B cell (primary cell): ENCODE measurements around the gene NMB. TPM values are rescaled to one million over a fixed set of nuclear protein-coding genes. Genes with fewer than 3 reads are reported as not detected.

Experiments used
- ATAC-seq: fragments of 200-7000 bp; cut with Tn5 transposase; one replicate; pipeline ENCODE4 v1.10.0; 2021; ENCODE audit warnings: low read depth, mild to moderate bottlenecking, moderate number of reproducible peaks, moderate library complexity
- CTCF ChIA-PET: fragments of 350-600 bp; sonication (Branson Sonifier 250); formaldehyde crosslinking; loops from one replicate; lab custom pipeline; 2021; ENCODE audit warnings: antibody characterized with exemption, inconsistent platforms; lab: Charles Lee
- POLR2A ChIA-PET: fragments of 350-600 bp; sonication (Branson Sonifier 250); formaldehyde crosslinking; loops from one replicate; lab custom pipeline; 2021; ENCODE audit warnings: antibody characterized with exemption; lab: Charles Lee
- DNase-seq: peaks from one replicate; pipeline ENCODE4 v3.0.0; 2013
- H2AFZ ChIP-seq: 2 replicates; pipeline ENCODE4 v1.6.1; 2012; ENCODE audit warnings: mild to moderate bottlenecking, low read depth, low read length; ENCODE audit not compliant: insufficient read depth, poor library complexity, severe bottlenecking
- H3K27ac ChIP-seq, 2 donors: 1 replicate in 1 of 2; 2 replicates in 1 of 2; pipeline ENCODE4 v1.5.1; 2012 to 2013; ENCODE audit warnings: low read length in 2 of 2, mild to moderate bottlenecking in 2 of 2, moderate library complexity in 1 of 2
- H3K27me3 ChIP-seq, 4 experiments: fragments of 200-600 bp in 1 of 4; sonication (generic) in 1 of 4; replicated peaks in 1 of 4; 1 replicate in 2 of 4; 2 replicates in 2 of 4; pipeline versions ENCODE4 v1.6.1 to v1.7.0; 2013 to 2016; ENCODE audit warnings: low read length in 3 of 4, mild to moderate bottlenecking in 2 of 4, mixed read lengths in 1 of 4, moderate library complexity in 1 of 4; ENCODE audit not compliant: insufficient read depth in 4 of 4, control insufficient read depth in 3 of 4; ENCODE audit errors: control extremely low read depth in 1 of 4
- H3K36me3 ChIP-seq, 2 experiments: replicated peaks in 1 of 2; 1 replicate in 1 of 2; 2 replicates in 1 of 2; pipeline versions ENCODE4 v1.6.1 to v1.7.1; 2013; ENCODE audit warnings: low read length in 1 of 2; ENCODE audit not compliant: insufficient read depth in 2 of 2, control insufficient read depth in 1 of 2; ENCODE audit errors: control extremely low read depth in 1 of 2, extremely low read depth in 1 of 2
- H3K4me1 ChIP-seq, 2 donors: fragments of 200-600 bp in 1 of 2; sonication (generic) in 1 of 2; 1 replicate in 1 of 2; 2 replicates in 1 of 2; pipeline versions ENCODE4 v1.5.1 to v1.6.1; 2013 to 2017; ENCODE audit warnings: low read length in 2 of 2; ENCODE audit not compliant: control insufficient read depth in 2 of 2, insufficient read depth in 2 of 2
- H3K4me2 ChIP-seq: replicated peaks from 2 replicates; pipeline ENCODE3; 2012; ENCODE audit warnings: mild to moderate bottlenecking, low read depth, low read length; ENCODE audit not compliant: poor library complexity, severe bottlenecking
- H3K4me3 ChIP-seq, 5 experiments: fragments of 200-600 bp in 1 of 5; sonication (generic) in 1 of 5; 1 replicate in 3 of 5; 2 replicates in 2 of 5; pipeline versions ENCODE4 v1.5.1 to v1.7.0; 2011 to 2016; ENCODE audit warnings: low read length in 4 of 5, mild to moderate bottlenecking in 4 of 5, low read depth in 2 of 5, control low read depth in 1 of 5, moderate library complexity in 1 of 5; ENCODE audit not compliant: insufficient read depth in 1 of 5; ENCODE audit errors: control extremely low read depth in 1 of 5, extremely low read depth in 1 of 5
- H3K79me2 ChIP-seq: fragments of 200-600 bp; sonication (generic); one replicate; pipeline ENCODE4 v1.6.0; 2016; ENCODE audit warnings: low read length; ENCODE audit not compliant: control insufficient read depth, insufficient read depth
- H3K9ac ChIP-seq: fragments of 200-600 bp; sonication (generic); 2 replicates; pipeline ENCODE4 v1.6.1; 2017; ENCODE audit warnings: mild to moderate bottlenecking, low read length, moderate library complexity
- H3K9me3 ChIP-seq, 3 donors: one replicate each; pipeline versions ENCODE4 v1.6.1 to v1.7.1; 2013; ENCODE audit warnings: low read length in 2 of 3; ENCODE audit not compliant: control insufficient read depth in 2 of 3, insufficient read depth in 1 of 3; ENCODE audit errors: control extremely low read depth in 1 of 3
- H4K20me1 ChIP-seq: 2 replicates; pipeline ENCODE4 v1.6.0; 2012; ENCODE audit warnings: mild to moderate bottlenecking, low read length; ENCODE audit not compliant: insufficient read depth, control insufficient read depth, poor library complexity, severe bottlenecking
- H3K27ac Mint-ChIP-seq: one replicate; pipeline ENCODE4 v1.8.0; 2021; ENCODE audit warnings: mixed read lengths
- H3K27me3 Mint-ChIP-seq: one replicate; pipeline ENCODE4 v1.8.0; 2021; ENCODE audit warnings: mixed read lengths
- H3K4me1 Mint-ChIP-seq: one replicate; pipeline ENCODE4 v1.8.0; 2021; ENCODE audit warnings: mixed read lengths
- H3K4me3 Mint-ChIP-seq: one replicate; pipeline ENCODE4 v1.8.0; 2021; ENCODE audit warnings: mixed read lengths
- H3K9me3 Mint-ChIP-seq: one replicate; pipeline ENCODE4 v1.8.0; 2022; ENCODE audit warnings: mixed read lengths; ENCODE audit not compliant: insufficient read depth
- EZH2 ChIP-seq: IDR thresholded peaks from 2 replicates; pipeline ENCODE4 v1.6.1; 2012; ENCODE audit warnings: borderline replicate concordance, low read depth, mild to moderate bottlenecking, moderate library complexity, low read length; ENCODE audit not compliant: insufficient read depth, poor library complexity, severe bottlenecking
- WGBS: methylation state at CpG from one replicate; pipeline ENCODE4 v1.1.5; 2013; ENCODE audit warnings: missing lambda C conversion rate; ENCODE audit not compliant: insufficient coverage; 5-methylcytosine and 5-hydroxymethylcytosine counted together
- intact Hi-C: fragments of 100-400 bp; cut with micrococcal nuclease; formaldehyde crosslinking; loops from one replicate; pipeline ENCODE4 v1.10.0; 2022
- polyA plus RNA-seq: library from polyadenylated mRNA; depleted of rRNA; stranded (reverse); fragments of >200 nt; gene quantifications from 2 replicates; pipeline ENCODE4 v1.2.3, GENCODE V29; 2012
- total RNA-seq, 2 donors: library from RNA; stranded (reverse); fragments of 120-200 nt in 1 of 2; gene quantifications; 1 replicate in 1 of 2; 2 replicates in 1 of 2; pipeline versions ENCODE4 v1.2.3 to v1.2.4, GENCODE V29; 2013 to 2022
- TF ChIP-seq, protein P1 (sequence below): fragments of 200-600 bp; IDR thresholded peaks from one replicate; pipeline ENCODE4 v1.8.0; 2022; ENCODE audit warnings: antibody characterized with exemption, mild to moderate bottlenecking

Gene NMB
- total and polyA plus RNA-seq, 2 donors (not counting 1 experiment from before 2014, with no cell fraction given) = 2.3 to 3.0 TPM

DNA sequence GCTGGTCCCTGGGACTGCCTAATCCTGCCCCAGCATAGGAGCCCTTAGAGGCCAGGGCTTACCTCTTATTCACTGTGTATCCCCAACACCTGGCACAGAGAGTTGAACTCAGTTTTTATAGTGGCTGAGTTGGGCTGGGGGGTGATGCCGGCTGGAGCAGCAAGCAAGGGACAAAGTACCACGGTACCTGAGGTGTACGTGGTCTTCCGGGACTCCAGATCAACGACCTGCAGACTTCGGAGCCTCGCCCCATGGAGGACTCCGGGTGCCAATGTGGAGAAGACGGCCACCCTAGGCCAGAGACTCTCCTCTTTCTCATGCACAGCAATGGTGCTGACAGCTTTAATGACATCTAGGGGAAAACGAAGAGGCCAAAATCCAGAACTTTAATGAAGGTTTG is 12.0 kb downstream of the NMB start:
- no peak overlapping the region for H3K9ac ChIP-seq
- H3K4me3 ChIP-seq = no peak overlapping the region
- Mint-ChIP-seq H3K9me3 (no peaks in the 10 kb centered on the region), H3K4me1 (peaks cover 11% of the 10 kb centered on the region), H3K4me3 (no peak overlapping the region), H3K27me3 (no peaks in the 10 kb centered on the region), H3K27ac (no peak overlapping the region)
- ChIA-PET POLR2A (no interaction called here), CTCF (no interaction called here)
- peaks cover 4 to 71% of the 10 kb centered on the region in 2 experiments for H3K36me3 ChIP-seq
- DNase-seq (no peak), ATAC-seq (no peak)
- intact Hi-C loops = no loop called here
- TF ChIP-seq, protein P1, sequence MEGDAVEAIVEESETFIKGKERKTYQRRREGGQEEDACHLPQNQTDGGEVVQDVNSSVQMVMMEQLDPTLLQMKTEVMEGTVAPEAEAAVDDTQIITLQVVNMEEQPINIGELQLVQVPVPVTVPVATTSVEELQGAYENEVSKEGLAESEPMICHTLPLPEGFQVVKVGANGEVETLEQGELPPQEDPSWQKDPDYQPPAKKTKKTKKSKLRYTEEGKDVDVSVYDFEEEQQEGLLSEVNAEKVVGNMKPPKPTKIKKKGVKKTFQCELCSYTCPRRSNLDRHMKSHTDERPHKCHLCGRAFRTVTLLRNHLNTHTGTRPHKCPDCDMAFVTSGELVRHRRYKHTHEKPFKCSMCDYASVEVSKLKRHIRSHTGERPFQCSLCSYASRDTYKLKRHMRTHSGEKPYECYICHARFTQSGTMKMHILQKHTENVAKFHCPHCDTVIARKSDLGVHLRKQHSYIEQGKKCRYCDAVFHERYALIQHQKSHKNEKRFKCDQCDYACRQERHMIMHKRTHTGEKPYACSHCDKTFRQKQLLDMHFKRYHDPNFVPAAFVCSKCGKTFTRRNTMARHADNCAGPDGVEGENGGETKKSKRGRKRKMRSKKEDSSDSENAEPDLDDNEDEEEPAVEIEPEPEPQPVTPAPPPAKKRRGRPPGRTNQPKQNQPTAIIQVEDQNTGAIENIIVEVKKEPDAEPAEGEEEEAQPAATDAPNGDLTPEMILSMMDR = no peak
- no peak for TF ChIP-seq EZH2
- H3K27ac ChIP-seq = no peak overlapping the region
- no peak overlapping the region for H2AFZ ChIP-seq
- no peak overlapping the region for H3K4me2 ChIP-seq
- H4K20me1 ChIP-seq = peaks cover 5% of the 10 kb centered on the region
- no peaks in the 10 kb centered on the region for H3K79me2 ChIP-seq
- WGBS = 100% methylated on average over 6 of the region's 10 CpGs
- no peaks in the 10 kb centered on the region for H3K9me3 ChIP-seq
- no peaks in the 10 kb centered on the region for H3K27me3 ChIP-seq
- peaks cover 4 to 5% of the 10 kb centered on the region in 2 donors for H3K4me1 ChIP-seq

- no peaks in the 10 kb centered on the region for H3K27me3 Mint-ChIP-seq
- no peak for ATAC-seq
- no peaks in the 10 kb centered on the region for H3K79me2 ChIP-seq
- H3K9me3 Mint-ChIP-seq = no peaks in the 10 kb centered on the region
- 94% methylated on average over 10 of the region's 10 CpGs for WGBS
- no peak for TF ChIP-seq EZH2
- H3K9ac ChIP-seq = no peak overlapping the region
- CTCF ChIA-PET = no interaction called here
- H4K20me1 ChIP-seq = peaks cover 5% of the 10 kb centered on the region
- no peak overlapping the region for H3K4me3 Mint-ChIP-seq
- intact Hi-C loops = no loop called here
- DNase-seq = no peak
- peaks cover 4 to 71% of the 10 kb centered on the region in 2 experiments for H3K36me3 ChIP-seq
- POLR2A ChIA-PET = no interaction called here
- H3K4me3 ChIP-seq = no peak overlapping the region
- no peaks in the 10 kb centered on the region for H3K9me3 ChIP-seq
- H2AFZ ChIP-seq = no peak overlapping the region
- H3K27me3 ChIP-seq = no peaks in the 10 kb centered on the region
- no peak overlapping the region for H3K4me2 ChIP-seq
- H3K4me1 ChIP-seq = peaks cover 4 to 5% of the 10 kb centered on the region in 2 donors
- H3K27ac ChIP-seq = no peak overlapping the region
- peaks cover 11% of the 10 kb centered on the region for H3K4me1 Mint-ChIP-seq
- no peak overlapping the region for H3K27ac Mint-ChIP-seq
These were observed 12.5 kb downstream of the NMB start for GRCh38 chr15:84645496-84645895.
